GM12891 (cell line): ENCODE measurements around the gene SLFN11.

Source experiments
- POLR2A ChIP-seq: IDR thresholded peaks from 2 replicates; pipeline ENCODE4 v1.6.1; 2011; ENCODE audit warnings: low read depth, low read length, control low read depth
- POU2F2 ChIP-seq: IDR thresholded peaks from 2 replicates; pipeline ENCODE4 v1.6.1; 2011; ENCODE audit warnings: low read depth, mild to moderate bottlenecking, control low read depth, low read length, moderate library complexity
- TAF1 ChIP-seq: IDR thresholded peaks from 2 replicates; pipeline ENCODE4 v1.6.1; 2011; ENCODE audit warnings: low read depth, low read length, control low read depth

GRCh38 chr17:35377706-35378105, 4.3 kb upstream of the SLFN11 start:
- TF ChIP-seq TAF1 (no peak), POLR2A (no peak), POU2F2 (no peak)
